Left lobe of liver (tissue), 2 donors: ENCODE results near the gene MCRIP2. TPM values are rescaled to one million over a fixed set of nuclear protein-coding genes. Genes with fewer than 3 reads are reported as not detected.

Source experiments
- ATAC-seq: fragments of 200-7000 bp; cut with Tn5 transposase; one replicate; pipeline ENCODE4 v1.9.1; 2020; ENCODE audit warnings: mild to moderate bottlenecking, moderate library complexity
- DNase-seq: peaks from one replicate; pipeline ENCODE4 v3.0.0-alpha.2; 2020; ENCODE audit warnings: low spot score
- total RNA-seq: library from RNA; stranded (reverse); gene quantifications from one replicate; pipeline ENCODE4 v1.2.1, GENCODE V29; 2021
- donor health status: DM: no; HTN: no; CAD: no; lungs with moderate emphysema.
- donor health status: DM: no; HTN: yes; CAD: no.

Gene MCRIP2
- total RNA-seq, 1 donor from 2014 or later: 101 TPM

GRCh38 chr16:667780-668518 lies 26.3 kb downstream of the MCRIP2 start, which contains the start of gene RHOT2:
Gene RHOT2, plus strand, starts transcription at chr16:668132. Its CDS starts 68 bp downstream, at chr16:668200.
- DNase-seq (peak; percentile 93), ATAC-seq (peak; percentile 95)

DNA sequence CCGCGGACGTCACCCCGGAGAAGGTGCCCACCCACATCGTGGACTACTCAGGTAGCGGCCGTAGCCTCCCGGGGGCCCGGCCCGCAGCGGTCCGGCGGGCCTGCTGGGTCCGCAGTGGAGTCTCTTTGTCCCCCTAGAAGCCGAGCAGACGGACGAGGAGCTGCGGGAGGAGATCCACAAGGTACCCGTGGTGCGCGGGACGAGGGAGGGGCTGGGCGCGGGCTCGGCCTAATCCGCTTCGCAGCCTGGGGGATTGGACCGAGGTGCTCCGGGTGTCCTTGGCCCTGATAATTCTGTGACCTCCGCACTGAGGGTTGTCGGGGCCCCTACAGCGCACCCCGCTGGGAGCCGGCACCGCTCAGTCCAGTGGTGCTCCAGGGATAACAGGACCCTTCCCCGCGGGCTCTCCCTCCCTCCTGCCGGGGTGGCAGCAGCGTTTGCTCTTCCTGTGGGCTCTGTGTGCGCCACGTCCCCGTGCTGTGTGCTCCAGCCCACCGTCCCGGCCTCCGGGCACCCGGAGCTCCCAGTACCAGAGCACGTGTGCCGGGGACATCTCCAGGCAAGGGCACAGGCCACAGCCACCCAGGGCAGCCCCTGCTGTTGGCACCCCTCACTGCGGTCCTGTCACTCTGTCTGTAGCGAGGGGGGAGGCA lies 27.0 kb downstream of the MCRIP2 start:
- peak; percentile 3 for ATAC-seq
- DNase-seq: no peak

GRCh38 chr16:669666-670065 lies 28.0 kb downstream of the MCRIP2 start:
- no peak for DNase-seq
- no peak for ATAC-seq

- ATAC-seq (no peak), DNase-seq (no peak)
Observed at GRCh38 chr16:670485-671352, 29.1 kb downstream of the MCRIP2 start.

GRCh38 chr16:671353-672131 lies 29.9 kb downstream of the MCRIP2 start:
- ATAC-seq (no peak), DNase-seq (no peak)

- DNase-seq (no peak), ATAC-seq (no peak)
Observed at GRCh38 chr16:672371-672770, 30.7 kb downstream of the MCRIP2 start.

DNA sequence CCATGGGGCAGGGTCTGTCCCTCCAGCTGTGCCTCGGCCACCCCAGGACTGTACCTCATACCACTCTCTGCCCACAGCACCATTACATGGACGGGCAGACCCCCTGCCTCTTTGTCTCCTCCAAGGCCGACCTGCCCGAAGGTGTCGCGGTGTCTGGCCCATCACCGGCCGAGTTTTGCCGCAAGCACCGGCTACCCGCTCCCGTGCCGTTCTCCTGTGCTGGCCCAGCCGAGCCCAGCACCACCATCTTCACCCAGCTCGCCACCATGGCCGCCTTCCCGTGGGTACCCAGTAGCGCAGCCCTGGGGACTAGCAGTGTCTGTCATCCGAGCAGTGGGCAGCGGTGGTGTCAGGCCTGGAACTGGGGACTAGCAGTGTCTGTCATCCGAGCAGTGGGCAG lies 31.2 kb downstream of the MCRIP2 start:
- DNase-seq (no peak), ATAC-seq (no peak)

- ATAC-seq (no peak), DNase-seq (no peak)
Observed at GRCh38 chr16:673399-673991, 31.9 kb downstream of the MCRIP2 start.

DNA sequence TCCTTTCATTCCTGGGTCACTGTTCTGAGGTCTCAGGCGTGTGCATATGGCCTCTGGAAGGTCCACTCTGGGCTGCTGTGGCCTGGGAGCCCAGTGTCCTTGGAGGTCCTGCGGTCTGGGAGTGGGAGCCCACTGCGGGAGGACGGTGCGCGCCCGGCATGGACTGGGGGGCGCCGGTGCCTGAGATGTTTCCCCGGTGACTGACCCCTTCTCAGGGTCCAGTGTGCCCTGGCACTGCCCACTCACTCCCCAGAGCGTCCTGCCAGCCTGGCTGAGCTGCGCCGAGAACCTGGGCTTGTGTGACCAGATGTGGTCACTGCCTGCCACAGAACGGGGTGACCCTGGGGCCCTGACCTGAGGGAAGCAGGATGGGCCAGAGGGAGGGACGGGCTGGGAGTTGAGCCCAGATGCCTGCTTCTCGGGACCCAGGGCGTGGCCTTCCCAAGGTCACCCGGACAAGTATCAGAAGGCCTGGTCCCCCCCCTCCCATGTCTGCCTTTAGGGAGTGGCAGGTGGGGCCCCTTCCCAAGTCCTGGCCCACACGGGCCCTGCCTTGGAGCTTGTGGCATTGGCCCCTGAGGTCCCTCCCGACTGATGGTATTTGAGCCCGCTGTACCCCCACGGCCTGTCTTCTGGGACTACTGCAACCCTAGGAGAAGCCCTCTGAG lies 32.7 kb downstream of the MCRIP2 start:
- ATAC-seq: no peak
- no peak for DNase-seq

DNA sequence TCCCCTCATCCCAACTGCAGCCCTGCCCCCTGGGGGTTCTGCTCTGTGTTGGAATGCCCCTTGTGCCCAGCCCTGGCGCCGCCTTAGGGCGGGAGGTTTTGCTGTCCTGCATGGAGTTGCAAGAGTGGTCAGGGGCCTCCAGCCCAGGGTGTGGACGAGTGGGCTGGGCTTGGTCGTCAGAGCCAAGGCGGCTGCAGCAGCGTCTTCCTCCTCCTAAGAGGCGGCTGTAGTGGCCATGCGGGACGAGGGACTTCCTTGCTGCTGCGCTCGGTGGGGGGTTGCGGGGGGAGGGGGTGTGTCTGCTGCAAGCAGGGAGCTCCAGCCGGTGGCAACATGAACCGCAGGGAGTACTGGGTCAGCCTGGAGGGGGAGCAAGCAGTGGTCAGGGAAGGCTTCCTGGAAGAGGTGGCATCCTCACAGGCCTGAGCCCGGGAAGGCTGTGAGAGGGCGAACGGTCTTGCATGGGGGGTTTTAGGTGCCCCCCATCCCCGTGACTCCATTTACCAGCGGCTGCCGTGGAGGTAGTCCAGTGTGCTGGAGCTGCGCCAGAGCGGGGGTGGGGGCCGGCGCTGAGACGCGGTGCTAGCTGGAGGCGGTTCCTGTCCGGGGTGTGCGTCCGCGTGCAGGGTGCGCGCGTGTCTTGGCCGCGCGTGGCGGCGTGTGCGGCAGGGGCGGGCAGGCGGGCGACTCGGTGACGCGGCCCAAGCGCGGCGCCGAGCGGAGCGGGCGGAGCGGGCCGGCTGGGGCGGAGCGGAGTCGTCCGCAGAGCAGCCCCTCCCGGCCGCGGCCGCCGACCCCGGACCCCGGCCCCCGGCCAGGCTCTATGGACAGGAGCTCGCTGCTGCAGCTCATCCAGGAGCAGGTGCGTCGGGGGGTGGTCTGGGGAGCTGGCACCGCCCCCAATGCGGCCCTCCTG lies 33.6 kb downstream of the MCRIP2 start, which contains the start of gene RHBDL1:
TSS of gene RHBDL1 (plus strand) at position 704 of the 916 bp plus-strand sequence. CDS start at position 824, 120 bp downstream.
- DNase-seq (no peak), ATAC-seq (no peak)

- no peak for ATAC-seq
- DNase-seq: no peak
Observed at GRCh38 chr16:675884-676564, 34.4 kb downstream of the MCRIP2 start.

- ATAC-seq (no peak), DNase-seq (no peak)
Observed at GRCh38 chr16:676565-676902, 34.9 kb downstream of the MCRIP2 start.

DNA sequence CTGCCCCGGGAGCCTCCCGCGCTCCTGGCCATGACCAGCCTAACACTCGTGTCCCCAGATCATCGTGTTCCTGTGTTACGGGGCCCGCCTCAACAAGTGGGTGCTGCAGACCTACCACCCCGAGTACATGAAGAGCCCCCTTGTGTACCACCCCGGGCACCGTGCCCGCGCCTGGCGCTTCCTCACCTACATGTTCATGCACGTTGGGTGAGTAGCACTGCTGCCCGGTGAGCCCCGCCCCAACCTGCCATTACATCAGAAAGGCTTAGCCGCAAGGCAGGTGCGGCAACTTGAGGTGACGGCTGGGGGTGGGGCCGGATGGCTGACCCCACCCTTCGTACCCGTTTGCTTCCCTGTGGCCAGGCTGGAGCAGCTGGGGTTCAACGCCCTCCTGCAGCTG lies 35.3 kb downstream of the MCRIP2 start:
- ATAC-seq (no peak), DNase-seq (no peak)

GRCh38 chr16:677316-678190 lies 35.9 kb downstream of the MCRIP2 start:
- DNase-seq (no peak), ATAC-seq (no peak)

- ATAC-seq (peak; percentile 2), DNase-seq (no peak)
Observed at GRCh38 chr16:678209-678857, 36.7 kb downstream of the MCRIP2 start.
